ENCODE results near the gene RGPD8.

Gene RGPD8

GRCh38 chr2:112322919-112323318 lies 110.5 kb downstream of the RGPD8 start:
- FAIRE-seq, result no peak

GRCh38 chr2:112321375-112322320 lies 111.8 kb downstream of the RGPD8 start:
- peak; percentile 84 for FAIRE-seq

All from islet of Langerhans (tissue), 1 donor.